HG03469 (cell line): ENCODE results near the gene PM20D2.
"Not testable (repeated sequence)": the region's sequence is repeated elsewhere in the genome, so short reads cannot be mapped to it uniquely, and the experiment has no call there.

Source experiments
- ATAC-seq: cut with Tn5 transposase; IDR thresholded peaks from one replicate; pipeline ENCODE4 v1.9.1; 2021; ENCODE audit warnings: mild to moderate bottlenecking, moderate library complexity, moderate number of reproducible peaks; ENCODE audit not compliant: unreplicated experiment

The PM20D2 gene, protein sequence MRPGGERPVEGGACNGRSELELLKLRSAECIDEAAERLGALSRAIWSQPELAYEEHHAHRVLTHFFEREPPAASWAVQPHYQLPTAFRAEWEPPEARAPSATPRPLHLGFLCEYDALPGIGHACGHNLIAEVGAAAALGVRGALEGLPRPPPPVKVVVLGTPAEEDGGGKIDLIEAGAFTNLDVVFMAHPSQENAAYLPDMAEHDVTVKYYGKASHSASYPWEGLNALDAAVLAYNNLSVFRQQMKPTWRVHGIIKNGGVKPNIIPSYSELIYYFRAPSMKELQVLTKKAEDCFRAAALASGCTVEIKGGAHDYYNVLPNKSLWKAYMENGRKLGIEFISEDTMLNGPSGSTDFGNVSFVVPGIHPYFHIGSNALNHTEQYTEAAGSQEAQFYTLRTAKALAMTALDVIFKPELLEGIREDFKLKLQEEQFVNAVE

GRCh38 chr6:89145956-89146717 lies at the start of gene PM20D2:
TSS of gene PM20D2 (plus strand) at chr6:89146055. CDS start at chr6:89146145, 90 bp downstream.
- ATAC-seq, result peak; percentile 40

DNA sequence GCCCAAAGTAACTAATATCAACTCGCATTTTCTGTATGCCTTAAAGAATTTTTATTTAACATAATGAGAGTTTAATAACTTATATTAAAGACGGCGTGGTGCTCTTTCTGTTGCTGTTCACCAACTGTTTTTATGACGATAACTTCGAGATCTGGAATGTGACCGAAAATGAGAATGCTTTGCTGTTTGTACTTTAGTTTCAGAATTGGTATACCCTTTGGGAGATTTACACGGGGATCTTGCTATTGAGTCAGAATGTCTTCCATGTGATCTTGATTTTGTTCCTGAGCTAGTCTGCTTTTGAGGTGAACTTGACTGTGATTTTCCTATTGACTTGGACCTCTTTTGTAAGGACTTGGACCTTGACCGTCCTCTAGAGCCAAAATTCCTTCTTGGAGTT lies 47.4 kb upstream of the PM20D2 start:
- ATAC-seq, result no peak

DNA sequence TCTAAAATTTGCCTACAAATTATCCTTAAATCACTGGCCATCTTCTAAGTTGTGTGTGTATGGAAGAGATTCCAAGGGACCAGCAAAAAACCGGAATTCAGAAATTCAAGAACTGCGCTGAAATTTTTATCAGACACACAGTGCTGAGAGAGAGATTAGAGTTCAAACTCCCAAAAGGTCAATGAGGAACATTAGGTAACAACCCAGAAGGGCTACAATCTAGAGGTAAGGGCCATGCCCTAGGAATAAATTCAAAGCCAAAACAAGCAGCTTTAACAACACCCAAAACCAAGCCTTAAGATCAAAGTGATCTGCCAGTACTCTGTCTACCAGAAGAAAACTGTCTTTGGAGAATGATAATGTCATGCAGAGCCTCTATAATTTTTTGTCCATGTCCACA lies 45.7 kb upstream of the PM20D2 start:
- ATAC-seq, result no peak

DNA sequence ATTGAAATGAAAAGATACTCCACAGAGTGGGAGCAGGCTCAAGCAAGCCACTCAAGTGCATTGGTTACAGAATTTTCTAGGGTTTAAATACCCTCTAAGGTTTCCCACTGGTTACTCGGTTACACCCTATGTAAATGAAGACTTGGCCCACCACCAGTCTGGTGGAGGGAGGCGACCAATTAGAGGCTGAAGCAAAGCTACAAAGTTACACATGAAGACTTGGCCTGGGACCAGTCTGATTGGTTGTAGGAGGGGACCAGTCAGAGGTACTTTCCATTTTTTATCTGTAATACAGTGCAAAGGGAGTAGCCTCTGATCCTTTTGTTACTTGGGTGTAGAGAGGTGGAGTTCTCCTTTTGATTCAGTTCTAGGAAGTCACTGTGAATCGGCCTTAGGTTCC lies 35.6 kb upstream of the PM20D2 start:
- no peak for ATAC-seq

- no peak for ATAC-seq
These were observed 33.9 kb upstream of the PM20D2 start for GRCh38 chr6:89111933-89112332.

DNA sequence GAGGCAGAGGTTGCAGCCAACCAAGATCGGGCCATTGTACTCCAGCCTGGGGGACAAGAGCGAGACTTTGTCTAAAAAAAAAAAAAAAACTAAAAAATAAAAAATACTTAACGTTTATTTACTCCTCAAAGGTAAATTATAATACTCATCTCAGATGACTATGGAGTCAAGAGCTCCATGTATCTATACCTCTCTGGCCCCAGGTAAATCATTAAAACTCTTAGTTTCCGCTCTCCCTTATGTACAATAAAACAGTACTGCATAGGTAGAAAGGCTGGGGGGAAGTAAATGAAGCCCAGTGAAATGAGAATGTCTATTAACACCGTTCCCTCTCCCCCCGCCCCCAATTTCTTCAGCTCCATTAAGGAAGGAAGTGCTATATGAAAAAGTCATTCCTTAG lies 29.2 kb upstream of the PM20D2 start:
- no peak for ATAC-seq

GRCh38 chr6:89117211-89118108 lies 28.4 kb upstream of the PM20D2 start, which contains the start of gene SRSF12:
TSS of gene SRSF12 (minus strand) at chr6:89118071. CDS start at chr6:89117887, 184 bp downstream.
- peak; percentile 43 for ATAC-seq

- ATAC-seq, result no peak
These were observed 26.9 kb upstream of the PM20D2 start for GRCh38 chr6:89118931-89119330.

- no peak for ATAC-seq
These were observed 25.5 kb upstream of the PM20D2 start for GRCh38 chr6:89120371-89120770.

- no peak for ATAC-seq
These were observed 23.9 kb upstream of the PM20D2 start for GRCh38 chr6:89121934-89122333.

- no peak for ATAC-seq
These were observed 23.2 kb upstream of the PM20D2 start for GRCh38 chr6:89122625-89123024.

GRCh38 chr6:89128256-89128671 lies 17.6 kb upstream of the PM20D2 start:
- ATAC-seq, result not testable (repeated sequence)

DNA sequence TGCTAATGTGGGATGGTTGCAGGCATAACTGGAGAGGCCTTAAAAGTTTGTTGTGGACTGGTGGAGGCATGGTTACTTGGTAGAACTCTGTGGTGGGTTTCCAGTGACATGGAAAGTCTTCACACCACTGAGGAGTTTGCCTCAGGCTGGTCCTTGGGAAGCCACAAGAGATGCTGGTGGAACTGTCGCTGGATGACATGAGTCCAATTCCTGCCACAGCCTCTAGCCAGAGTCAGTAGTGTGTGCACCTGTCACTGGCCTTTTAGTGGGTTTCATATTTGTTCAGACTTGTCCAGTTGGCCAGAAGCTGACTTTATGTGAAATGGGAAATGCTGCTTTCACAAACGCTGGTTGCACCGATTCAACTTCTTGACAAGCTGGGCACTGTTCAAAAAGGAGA lies 14.3 kb upstream of the PM20D2 start:
- no peak for ATAC-seq

DNA sequence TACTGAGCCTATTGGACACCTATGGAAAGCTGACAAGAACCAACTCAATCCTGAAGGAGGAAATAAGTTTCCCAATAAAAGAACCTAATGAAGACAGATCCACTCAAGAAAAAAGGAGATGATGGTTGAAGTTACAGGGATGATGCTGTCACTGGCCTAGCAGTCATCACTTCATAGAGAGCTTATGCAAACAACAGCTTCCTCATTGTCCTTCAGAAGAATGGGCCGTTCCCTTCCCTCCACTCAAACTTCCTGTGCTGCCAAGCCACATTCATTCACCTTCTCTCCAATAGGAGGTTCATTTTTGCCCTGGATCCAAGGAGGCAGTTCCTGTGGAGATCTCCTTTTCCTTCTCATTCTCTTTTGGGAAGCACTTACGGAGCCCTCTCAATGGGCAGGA lies 13.8 kb upstream of the PM20D2 start:
- ATAC-seq, result no peak

GRCh38 chr6:89133981-89134380 lies 11.9 kb upstream of the PM20D2 start:
- no peak for ATAC-seq

DNA sequence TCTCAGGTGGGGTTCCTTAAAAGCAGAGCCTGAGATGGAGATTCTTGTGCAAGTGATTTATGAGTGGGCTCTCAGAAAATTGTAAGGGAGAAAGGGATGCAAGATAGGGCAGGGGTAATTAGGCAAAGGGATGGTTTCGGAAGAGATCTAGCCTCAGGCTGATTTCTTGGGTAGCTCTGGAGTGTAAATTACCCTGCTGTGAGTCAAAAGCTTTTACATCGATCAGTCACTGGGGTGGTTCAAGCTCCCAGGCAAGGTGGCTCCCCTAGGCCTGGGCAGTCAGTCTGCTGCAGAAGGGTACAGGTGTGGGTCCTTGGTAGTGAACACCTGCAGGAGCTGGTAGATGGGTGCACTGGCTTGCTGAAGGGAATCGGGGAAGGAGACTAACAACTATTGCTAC lies 11.1 kb upstream of the PM20D2 start:
- no peak for ATAC-seq

- no peak for ATAC-seq
These were observed 7.7 kb upstream of the PM20D2 start for GRCh38 chr6:89138173-89138572.

GRCh38 chr6:89139509-89140346 lies 6.1 kb upstream of the PM20D2 start:
- no peak for ATAC-seq

DNA sequence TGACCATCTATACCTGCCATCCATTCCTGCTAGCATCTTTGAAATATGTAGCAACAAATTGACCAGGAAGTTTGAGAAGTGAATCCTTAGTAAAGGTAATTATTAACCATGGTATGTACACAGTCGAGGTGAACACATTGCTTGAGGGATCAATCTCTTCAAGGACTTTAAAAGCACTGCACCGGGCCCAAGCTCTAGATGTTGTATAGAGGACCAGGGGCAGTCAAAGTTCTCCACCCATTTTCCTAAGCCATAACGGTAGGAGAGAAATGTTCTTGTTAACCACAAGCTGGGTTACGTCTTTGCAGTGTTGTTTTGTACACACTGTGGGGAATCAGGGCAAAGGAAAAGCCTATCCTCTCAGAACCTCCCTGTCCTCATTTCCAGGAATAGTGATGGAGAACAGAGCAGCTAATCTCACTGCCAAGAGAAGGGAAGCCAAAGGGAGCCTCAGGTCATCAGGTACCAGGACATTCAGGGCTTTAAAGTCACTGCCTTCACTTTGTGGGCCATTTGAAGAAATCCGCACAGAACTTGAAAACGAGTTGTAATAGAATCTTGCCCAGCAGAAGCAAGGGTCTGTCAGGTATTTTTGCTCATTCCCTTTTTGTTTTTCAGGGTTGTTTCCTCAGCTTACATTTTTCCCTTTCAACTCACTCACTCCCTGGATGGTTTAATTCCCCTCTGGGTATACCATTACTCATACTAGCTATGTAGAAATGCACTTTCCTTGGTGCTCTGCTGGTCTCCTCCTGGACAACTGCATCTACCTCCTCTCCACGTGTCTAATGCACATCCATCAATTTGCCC lies 5.3 kb upstream of the PM20D2 start:
- no peak for ATAC-seq
